ENCODE measurements around the gene LARP4B. TPM values are rescaled to one million over a fixed set of nuclear protein-coding genes. Genes with fewer than 3 reads are reported as not detected.

LARP4B gene
- total and polyA plus RNA-seq, 7 donors: 16.6 to 88.3 (median 66.6) TPM

DNA sequence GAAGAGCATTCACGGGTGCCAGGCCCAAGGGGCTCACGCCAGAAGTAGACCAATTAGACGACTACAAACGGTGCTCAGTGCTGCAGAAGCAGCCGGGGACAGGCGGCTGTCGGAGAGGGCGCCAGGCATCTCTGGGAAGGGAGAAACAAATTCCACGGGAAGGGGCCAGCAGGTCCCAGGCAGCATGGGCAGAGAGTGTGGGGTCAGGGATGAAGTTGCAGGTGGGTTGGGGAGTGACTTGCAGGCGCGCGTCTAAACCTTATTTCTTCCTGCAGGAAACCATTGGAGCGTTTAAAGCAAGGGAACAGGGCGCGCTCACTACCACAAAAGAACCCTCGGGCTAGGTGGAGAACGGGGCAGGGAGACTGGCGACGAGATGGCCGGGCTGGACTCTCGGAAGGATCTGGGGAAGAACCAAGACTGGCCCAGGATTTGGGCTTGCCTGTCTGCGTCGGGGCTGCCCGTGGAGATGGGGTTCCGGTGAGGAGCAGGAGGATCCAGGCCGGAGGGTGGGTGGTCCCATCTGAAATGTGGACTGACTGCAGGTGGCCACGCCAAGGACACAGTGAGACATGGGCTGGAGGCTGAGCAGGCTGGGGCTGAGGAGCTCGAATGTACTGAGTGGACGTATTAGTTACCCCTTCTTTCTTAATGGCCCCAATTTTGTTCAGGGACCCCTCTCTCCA, 125.7 kb downstream of the LARP4B start:
- H3K36me3 ChIP-seq (ENCODE audit: insufficient read depth in 1 of 2, low read depth in 1 of 2): peaks cover 4 to 40% of the 10 kb centered on the region in 2 donors
- no peaks in the 10 kb centered on the region for H3K4me1 ChIP-seq
- 88 to 93% (median 89%) methylated on average over 29 of the region's 29 CpGs for WGBS, 3 donors
- H3K4me3 ChIP-seq: no peak overlapping the region
- no peaks in the 10 kb centered on the region for H3K27me3 ChIP-seq (ENCODE audit: insufficient read depth in 3 of 3, low read length in 2 of 3)
- H3K27ac ChIP-seq: no peak overlapping the region
- ATAC-seq (no peak), DNase-seq (no peak)
- intact Hi-C loops (cut with DNase I): no loop called here
- no peaks in the 10 kb centered on the region for H3K9me3 ChIP-seq
- TF ChIP-seq, protein P1, sequence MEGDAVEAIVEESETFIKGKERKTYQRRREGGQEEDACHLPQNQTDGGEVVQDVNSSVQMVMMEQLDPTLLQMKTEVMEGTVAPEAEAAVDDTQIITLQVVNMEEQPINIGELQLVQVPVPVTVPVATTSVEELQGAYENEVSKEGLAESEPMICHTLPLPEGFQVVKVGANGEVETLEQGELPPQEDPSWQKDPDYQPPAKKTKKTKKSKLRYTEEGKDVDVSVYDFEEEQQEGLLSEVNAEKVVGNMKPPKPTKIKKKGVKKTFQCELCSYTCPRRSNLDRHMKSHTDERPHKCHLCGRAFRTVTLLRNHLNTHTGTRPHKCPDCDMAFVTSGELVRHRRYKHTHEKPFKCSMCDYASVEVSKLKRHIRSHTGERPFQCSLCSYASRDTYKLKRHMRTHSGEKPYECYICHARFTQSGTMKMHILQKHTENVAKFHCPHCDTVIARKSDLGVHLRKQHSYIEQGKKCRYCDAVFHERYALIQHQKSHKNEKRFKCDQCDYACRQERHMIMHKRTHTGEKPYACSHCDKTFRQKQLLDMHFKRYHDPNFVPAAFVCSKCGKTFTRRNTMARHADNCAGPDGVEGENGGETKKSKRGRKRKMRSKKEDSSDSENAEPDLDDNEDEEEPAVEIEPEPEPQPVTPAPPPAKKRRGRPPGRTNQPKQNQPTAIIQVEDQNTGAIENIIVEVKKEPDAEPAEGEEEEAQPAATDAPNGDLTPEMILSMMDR (IDR thresholded peaks at IDR 0.05): no peak

DNA sequence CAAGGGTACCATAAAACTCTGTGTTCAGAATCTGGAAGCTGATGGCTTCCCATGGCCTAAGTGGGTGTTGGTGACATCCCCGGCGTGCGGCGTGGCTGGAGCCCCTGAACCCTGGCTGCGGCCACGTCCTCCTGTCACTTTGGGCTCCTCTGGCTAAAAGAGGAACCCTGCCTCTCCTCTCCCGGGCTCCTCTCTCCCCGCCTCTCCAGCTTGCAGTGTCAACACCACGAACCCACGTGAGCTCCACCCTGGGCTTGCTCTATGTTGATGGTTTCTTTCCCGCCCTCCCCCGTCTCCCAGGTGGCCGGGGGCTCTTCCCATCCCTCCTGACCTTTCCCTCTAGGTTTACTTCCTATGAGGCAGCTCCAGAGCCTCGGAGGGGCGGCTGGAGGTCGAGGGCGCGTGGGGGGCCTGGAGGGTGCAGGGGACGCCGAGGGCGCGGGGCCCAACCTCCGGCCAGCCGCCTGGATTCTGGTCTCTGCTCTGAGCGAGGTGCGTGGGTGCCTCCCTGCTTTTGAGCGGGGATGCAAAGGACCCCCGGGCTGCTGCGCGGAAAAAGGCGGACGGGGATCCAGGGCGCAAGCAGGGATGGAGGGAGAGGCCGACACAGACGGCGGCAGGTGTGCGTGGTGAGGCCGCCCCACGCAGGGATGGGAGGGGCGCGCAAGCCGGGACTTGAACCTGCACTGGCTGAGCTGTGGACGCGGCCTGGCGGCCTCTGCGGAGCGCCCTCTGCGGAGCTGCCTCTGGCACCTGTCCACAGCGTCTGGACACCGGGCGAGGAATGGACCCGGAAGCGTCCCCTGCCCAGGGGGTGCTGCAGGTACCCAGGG, 126.5 kb downstream of the LARP4B start:
- DNase-seq: peak in 1 of 2 donors; percentile 62
- intact Hi-C loops (cut with DNase I): no loop called here
- TF ChIP-seq, protein P1 (IDR thresholded peaks at IDR 0.05): no peak
- WGBS, 3 donors: 85 to 86% (median 86%) methylated on average over 53 of the region's 53 CpGs
- peaks cover 4 to 37% of the 10 kb centered on the region in 2 donors for H3K36me3 ChIP-seq (ENCODE audit: insufficient read depth in 1 of 2, low read depth in 1 of 2)
- no peaks in the 10 kb centered on the region for H3K4me1 ChIP-seq
- H3K9me3 ChIP-seq: no peaks in the 10 kb centered on the region
- no peak overlapping the region for H3K27ac ChIP-seq
- no peak for ATAC-seq
- no peak overlapping the region for H3K4me3 ChIP-seq
- no peaks in the 10 kb centered on the region for H3K27me3 ChIP-seq (ENCODE audit: insufficient read depth in 3 of 3, low read length in 2 of 3)

DNA sequence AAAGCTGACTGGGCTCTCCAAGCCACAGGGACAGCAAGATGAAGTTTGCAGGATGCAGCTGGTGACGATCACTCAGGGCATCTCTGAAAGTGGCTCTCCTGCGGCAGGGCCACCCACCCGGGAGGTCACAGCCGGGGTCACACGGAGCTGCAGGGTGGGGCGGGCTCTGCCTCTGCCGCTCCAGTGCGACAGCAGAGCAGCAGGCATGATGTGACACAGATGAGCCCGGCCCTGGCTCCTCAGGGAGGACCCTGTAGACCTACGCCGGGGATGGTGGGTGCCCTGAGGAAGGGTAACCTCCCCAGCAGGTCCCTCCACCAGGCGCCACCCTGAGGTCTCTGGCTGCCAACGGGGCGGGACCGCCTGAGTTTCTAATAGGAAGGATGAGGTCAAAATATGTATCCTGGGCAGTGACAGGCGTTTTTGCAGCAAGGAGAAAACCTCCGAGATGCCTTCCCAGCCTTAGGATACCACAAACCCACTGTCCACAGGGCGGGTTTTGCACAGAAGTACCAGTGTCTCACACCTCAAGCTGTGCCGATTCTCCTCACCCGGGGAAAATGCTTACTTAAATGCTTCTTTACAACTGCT, 127.2 kb downstream of the LARP4B start:
- peaks cover 4 to 30% of the 10 kb centered on the region in 2 donors for H3K36me3 ChIP-seq (ENCODE audit: insufficient read depth in 1 of 2, low read depth in 1 of 2)
- DNase-seq (no peak), ATAC-seq (peak in 1 of 4 donors; percentile 15)
- no peaks in the 10 kb centered on the region for H3K9me3 ChIP-seq
- H3K27me3 ChIP-seq (ENCODE audit: insufficient read depth in 3 of 3, low read length in 2 of 3): no peaks in the 10 kb centered on the region
- TF ChIP-seq, protein P1 (IDR thresholded peaks at IDR 0.05): no peak
- WGBS, 3 donors: 40 to 44% (median 43%) methylated on average over 20 of the region's 20 CpGs
- H3K4me3 ChIP-seq: no peak overlapping the region
- no peak overlapping the region for H3K27ac ChIP-seq
- no peaks in the 10 kb centered on the region for H3K4me1 ChIP-seq
- intact Hi-C loops (cut with DNase I): no loop called here

DNA sequence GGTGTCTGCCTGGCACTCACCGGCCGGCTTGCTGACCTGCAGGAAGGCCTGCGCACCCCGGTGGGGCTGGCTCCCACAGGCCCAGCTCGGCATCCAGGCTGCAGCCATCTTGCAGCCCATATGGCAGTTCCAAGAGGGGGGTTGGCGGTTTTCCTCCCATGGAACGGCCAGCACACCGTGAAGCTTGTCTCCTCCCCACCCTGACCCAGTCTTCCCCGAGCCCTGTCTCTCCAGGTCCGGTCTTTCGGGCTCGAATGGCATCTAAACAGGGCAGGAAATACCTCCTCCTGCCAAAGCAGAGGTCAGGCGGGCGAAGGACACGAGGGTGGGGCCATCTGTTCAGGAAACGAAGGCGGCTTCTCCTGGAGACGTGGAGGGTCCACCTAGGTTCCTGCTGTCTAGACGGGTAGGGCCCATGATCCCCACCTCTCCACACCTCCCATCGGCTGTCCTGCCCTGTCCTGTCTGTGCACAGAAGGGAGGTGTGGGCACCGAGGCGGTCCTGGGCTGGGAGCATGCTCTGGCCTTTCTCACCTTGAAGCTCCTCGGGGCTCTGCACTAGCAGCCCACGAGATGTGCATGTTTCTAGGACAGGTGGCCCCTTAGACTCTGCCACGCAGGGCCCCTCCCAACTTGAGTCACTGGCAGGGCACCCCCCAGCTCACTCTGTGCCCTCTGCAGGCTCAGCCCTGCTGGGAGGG, 128.3 kb downstream of the LARP4B start:
- H3K27ac ChIP-seq: no peak overlapping the region
- H3K4me1 ChIP-seq: no peaks in the 10 kb centered on the region
- H3K27me3 ChIP-seq (ENCODE audit: insufficient read depth in 3 of 3, low read length in 2 of 3): no peaks in the 10 kb centered on the region
- DNase-seq (no peak), ATAC-seq (peak in 2 of 4 donors; percentile 10 to 29)
- intact Hi-C loops (cut with DNase I): no loop called here
- 76 to 84% (median 77%) methylated on average over 25 of the region's 25 CpGs for WGBS, 3 donors
- H3K36me3 ChIP-seq (ENCODE audit: insufficient read depth in 1 of 2, low read depth in 1 of 2): peaks cover 3 to 19% of the 10 kb centered on the region in 2 donors
- H3K9me3 ChIP-seq: no peaks in the 10 kb centered on the region
- TF ChIP-seq, protein P1 (IDR thresholded peaks at IDR 0.05): no peak
- no peak overlapping the region for H3K4me3 ChIP-seq
